Endothelial cell of umbilical vein (primary cell): Measurements from ENCODE around the gene CEACAM6.

Experiments
- EZH2 ChIP-seq: IDR thresholded peaks from 2 replicates; pipeline ENCODE4 v1.6.1; 2012; ENCODE audit warnings: borderline replicate concordance, low read depth, mild to moderate bottlenecking, moderate library complexity, low read length, inconsistent platforms; ENCODE audit not compliant: severe bottlenecking
- FOS ChIP-seq: IDR thresholded peaks from 2 replicates; pipeline ENCODE4 v1.6.1; 2011; ENCODE audit warnings: mild to moderate bottlenecking, low read length, moderate library complexity, borderline replicate concordance; ENCODE audit not compliant: insufficient read depth
- POLR2A ChIP-seq: IDR thresholded peaks from 2 replicates; pipeline ENCODE4 v1.6.1; 2012; ENCODE audit warnings: low read depth, mild to moderate bottlenecking, control low read depth, low read length
- POLR2AphosphoS5 ChIP-seq: IDR thresholded peaks from 2 replicates; pipeline ENCODE4 v1.6.1; 2012; ENCODE audit warnings: low read depth, mild to moderate bottlenecking, control low read depth, low read length, moderate library complexity; ENCODE audit not compliant: insufficient read depth
- TF ChIP-seq, protein P1 (sequence below), 2 donors: IDR thresholded peaks; 1 replicate in 1 of 2; 2 replicates in 1 of 2; pipeline ENCODE4 v1.5.1; 2011; ENCODE audit warnings: low read length in 2 of 2, mild to moderate bottlenecking in 2 of 2, moderate library complexity in 2 of 2, control low read depth in 1 of 2, inconsistent platforms in 1 of 2, low read depth in 1 of 2; ENCODE audit not compliant: insufficient read depth in 1 of 2; ENCODE audit errors: extremely low read depth in 1 of 2

DNA sequence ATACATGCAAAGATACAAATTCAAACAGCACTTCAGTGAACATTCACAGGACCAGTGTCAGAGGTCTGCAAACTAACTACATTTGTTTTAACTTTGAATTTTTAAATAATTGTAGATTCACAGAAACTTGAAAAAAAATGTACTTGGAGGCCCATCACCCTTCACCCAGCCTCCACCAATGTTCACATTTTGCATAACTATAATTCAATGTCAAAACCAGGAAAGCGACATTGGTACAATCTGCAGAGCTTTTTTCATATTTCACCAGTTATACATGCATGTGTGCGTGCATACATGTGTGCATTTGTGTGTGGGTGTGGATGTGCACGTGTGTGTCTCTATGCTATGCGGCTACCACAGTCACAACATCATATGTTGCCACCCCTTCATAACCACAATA lies 60.0 kb downstream of the CEACAM6 start:
- TF ChIP-seq POLR2A (no peak), EZH2 (no peak), FOS (no peak), POLR2AphosphoS5 (no peak)
- TF ChIP-seq, protein P1, sequence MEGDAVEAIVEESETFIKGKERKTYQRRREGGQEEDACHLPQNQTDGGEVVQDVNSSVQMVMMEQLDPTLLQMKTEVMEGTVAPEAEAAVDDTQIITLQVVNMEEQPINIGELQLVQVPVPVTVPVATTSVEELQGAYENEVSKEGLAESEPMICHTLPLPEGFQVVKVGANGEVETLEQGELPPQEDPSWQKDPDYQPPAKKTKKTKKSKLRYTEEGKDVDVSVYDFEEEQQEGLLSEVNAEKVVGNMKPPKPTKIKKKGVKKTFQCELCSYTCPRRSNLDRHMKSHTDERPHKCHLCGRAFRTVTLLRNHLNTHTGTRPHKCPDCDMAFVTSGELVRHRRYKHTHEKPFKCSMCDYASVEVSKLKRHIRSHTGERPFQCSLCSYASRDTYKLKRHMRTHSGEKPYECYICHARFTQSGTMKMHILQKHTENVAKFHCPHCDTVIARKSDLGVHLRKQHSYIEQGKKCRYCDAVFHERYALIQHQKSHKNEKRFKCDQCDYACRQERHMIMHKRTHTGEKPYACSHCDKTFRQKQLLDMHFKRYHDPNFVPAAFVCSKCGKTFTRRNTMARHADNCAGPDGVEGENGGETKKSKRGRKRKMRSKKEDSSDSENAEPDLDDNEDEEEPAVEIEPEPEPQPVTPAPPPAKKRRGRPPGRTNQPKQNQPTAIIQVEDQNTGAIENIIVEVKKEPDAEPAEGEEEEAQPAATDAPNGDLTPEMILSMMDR (IDR thresholded peaks at IDR 0.05; ENCODE audit: extremely low read depth in 1 of 2, insufficient read depth in 1 of 2, low read depth in 1 of 2, low read length in 2 of 2): no peak
